Tibial artery (tissue), 4 donors: Measurements from ENCODE around the gene STIP1.
"Not testable (repeated sequence)": the region's sequence is repeated elsewhere in the genome, so short reads cannot be mapped to it uniquely, and the experiment has no call there.

Experiments
- DNase-seq, 2 donors: peaks; one replicate each; pipeline ENCODE4 v3.0.0-alpha.2; 2019
- H3K27ac ChIP-seq, 2 donors: fragments of 200-600 bp; sonication (generic) in 1 of 2; 1 replicate in 1 of 2; 2 replicates in 1 of 2; pipeline ENCODE4 v1.5.1; 2018 to 2019; ENCODE audit warnings: mild to moderate bottlenecking in 1 of 2
- H3K27me3 ChIP-seq, 2 donors: fragments of 200-600 bp; sonication (generic) in 1 of 2; one replicate each; pipeline versions ENCODE4 v1.5.1 to v1.6.0; 2016 to 2019
- H3K36me3 ChIP-seq, 3 donors: fragments of 200-600 bp; sonication (generic) in 2 of 3; one replicate each; pipeline ENCODE4 v1.5.1; 2016 to 2019; ENCODE audit warnings: mild to moderate bottlenecking in 2 of 3
- H3K4me1 ChIP-seq, 4 donors: fragments of 200-600 bp; sonication (generic) in 2 of 4; 1 replicate in 3 of 4; 2 replicates in 1 of 4; pipeline ENCODE4 v1.5.1; 2016 to 2019
- H3K4me3 ChIP-seq, 2 donors: fragments of 200-600 bp; sonication (generic) in 1 of 2; 1 replicate in 1 of 2; 2 replicates in 1 of 2; pipeline ENCODE4 v1.5.1; 2018 to 2019; ENCODE audit warnings: mild to moderate bottlenecking in 2 of 2
- H3K9me3 ChIP-seq, 3 donors: fragments of 200-600 bp; sonication (generic) in 1 of 3; one replicate each; pipeline ENCODE4 v1.5.1; 2016 to 2019
- intact Hi-C: fragments of 100-400 bp; cut with DNase I; formaldehyde crosslinking; loops from one replicate; pipeline ENCODE4 v1.15.0; 2023; ENCODE audit warnings: low total_unique reads
- TF ChIP-seq, protein P1 (sequence below), 2 experiments: fragments of 200-600 bp in 1 of 2; fragments of 450-650 bp in 1 of 2; IDR thresholded peaks; one replicate each; pipeline ENCODE4 v1.5.1; 2017 to 2019; ENCODE audit warnings: antibody characterized with exemption in 2 of 2, mild to moderate bottlenecking in 1 of 2, moderate library complexity in 1 of 2

STIP1 gene

DNA sequence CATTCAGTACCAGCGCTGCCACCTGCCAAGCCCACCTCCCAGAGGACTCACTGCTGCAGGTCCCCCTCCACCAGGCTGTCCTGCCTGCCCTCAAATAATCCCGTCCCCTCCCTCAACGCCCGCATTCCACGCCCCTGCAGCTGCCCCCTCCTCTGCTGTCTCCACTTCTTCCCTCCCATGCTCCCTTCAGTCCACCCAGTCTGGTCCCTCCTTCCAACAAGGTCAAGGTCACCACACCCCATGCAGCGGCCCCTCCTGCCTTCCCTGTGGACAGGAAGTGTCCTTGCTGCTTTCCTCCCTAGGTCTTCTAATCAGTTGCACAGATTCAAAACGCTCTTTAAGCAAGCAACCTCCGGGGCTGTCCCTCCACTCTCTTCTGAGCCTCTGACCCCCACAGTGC, 32.2 kb upstream of the STIP1 start:
- Histone ChIP-seq H3K4me1 (peaks cover 0 to 7% (median 2%) of the 10 kb centered on the region in 4 donors), H3K4me3 (no peak overlapping the region), H3K36me3 (peaks cover 0 to 15% (median 0%) of the 10 kb centered on the region in 3 donors), H3K27me3 (no peaks in the 10 kb centered on the region), H3K9me3 (no peaks in the 10 kb centered on the region), H3K27ac (no peak overlapping the region)
- DNase-seq, result no peak
- TF ChIP-seq, protein P1, sequence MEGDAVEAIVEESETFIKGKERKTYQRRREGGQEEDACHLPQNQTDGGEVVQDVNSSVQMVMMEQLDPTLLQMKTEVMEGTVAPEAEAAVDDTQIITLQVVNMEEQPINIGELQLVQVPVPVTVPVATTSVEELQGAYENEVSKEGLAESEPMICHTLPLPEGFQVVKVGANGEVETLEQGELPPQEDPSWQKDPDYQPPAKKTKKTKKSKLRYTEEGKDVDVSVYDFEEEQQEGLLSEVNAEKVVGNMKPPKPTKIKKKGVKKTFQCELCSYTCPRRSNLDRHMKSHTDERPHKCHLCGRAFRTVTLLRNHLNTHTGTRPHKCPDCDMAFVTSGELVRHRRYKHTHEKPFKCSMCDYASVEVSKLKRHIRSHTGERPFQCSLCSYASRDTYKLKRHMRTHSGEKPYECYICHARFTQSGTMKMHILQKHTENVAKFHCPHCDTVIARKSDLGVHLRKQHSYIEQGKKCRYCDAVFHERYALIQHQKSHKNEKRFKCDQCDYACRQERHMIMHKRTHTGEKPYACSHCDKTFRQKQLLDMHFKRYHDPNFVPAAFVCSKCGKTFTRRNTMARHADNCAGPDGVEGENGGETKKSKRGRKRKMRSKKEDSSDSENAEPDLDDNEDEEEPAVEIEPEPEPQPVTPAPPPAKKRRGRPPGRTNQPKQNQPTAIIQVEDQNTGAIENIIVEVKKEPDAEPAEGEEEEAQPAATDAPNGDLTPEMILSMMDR (IDR thresholded peaks at IDR 0.05), result no peak
- intact Hi-C loops, result loop anchor here (10.0 kb wide), 1 partner anchor 319 kb away; the partner anchor contains the start of gene MARK2

DNA sequence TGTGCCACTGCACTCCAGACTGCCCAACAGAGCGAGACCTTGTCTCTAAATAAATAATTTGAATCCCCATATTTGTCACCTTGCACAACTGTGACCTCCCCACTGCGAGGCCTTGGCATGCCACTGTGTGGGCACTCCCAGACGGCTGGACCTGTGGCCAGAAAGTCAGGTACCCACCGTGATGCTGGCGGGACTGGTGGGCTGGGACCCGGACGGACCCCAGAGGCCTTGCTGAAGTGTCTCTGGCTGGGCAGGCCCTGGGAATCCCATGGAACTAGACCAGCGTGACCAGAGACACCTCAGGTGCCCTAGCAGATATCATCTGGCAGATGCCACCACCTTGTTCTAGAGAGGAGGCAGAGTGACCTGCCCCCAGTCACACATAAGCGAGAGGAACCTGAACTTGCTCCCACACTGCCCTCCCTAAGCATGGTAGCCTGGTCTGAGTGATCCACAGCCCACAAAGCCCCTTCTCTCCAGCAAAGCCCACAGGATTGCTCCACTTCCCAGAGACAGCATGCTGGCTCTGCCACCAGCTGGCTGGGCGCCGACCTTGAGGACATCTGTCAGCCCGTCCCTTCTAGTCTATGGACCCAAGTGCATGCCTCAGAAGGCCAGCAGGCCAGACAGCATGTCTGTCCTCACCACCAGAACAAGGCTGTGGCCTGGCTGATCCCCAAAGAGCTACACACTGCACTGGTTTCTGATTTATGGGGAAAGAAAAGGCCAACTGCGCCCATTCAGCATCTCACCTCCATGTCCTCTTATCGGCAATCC, 29.5 kb upstream of the STIP1 start:
- DNase-seq, result no peak
- Histone ChIP-seq H3K9me3 (no peaks in the 10 kb centered on the region), H3K27me3 (no peaks in the 10 kb centered on the region), H3K36me3 (no peaks in the 10 kb centered on the region), H3K27ac (no peak overlapping the region), H3K4me1 (peaks cover 0 to 7% (median 2%) of the 10 kb centered on the region in 4 donors), H3K4me3 (no peak overlapping the region)
- TF ChIP-seq, protein P1 (IDR thresholded peaks at IDR 0.05), result no peak
- intact Hi-C loops, result loop anchor here (10.0 kb wide), 1 partner anchor 322 kb away; the partner anchor contains the start of gene MARK2

DNA sequence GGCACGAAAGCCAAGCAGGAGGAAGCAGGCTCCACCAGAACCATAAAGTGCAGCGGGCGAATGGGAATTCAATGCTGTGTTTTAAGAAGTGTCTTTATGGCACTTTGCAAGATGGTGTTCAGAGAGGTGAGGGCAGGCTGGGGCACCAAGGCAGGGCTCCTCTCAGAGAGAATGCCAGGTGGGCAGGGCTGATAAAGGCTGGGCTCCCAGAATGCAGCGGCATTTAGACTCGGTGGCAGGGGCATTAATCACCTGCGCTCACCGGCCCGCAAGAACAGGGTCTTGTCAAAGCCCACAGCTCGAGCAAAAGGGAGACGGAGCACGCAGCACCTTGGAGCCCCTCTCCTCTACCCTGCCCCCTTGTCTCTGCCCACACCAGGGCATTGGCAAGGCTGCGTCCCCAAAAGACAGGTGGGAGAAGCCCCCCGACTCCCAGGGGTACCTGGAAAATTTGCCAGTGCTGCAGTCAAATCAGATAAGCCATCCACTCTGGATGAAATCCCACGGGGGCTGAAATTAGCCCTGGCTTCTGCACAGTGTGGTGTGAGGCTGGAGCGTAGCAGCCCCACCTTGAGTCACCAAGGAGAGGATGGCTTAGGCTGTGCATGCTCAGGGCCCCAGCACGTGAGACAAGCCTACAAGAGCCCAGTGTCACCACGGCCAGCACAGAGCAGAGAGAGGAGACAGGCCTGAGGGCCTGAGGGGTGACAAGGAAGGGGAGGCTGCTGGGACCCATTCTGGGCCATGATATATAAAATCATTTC, 28.2 kb upstream of the STIP1 start:
- intact Hi-C loops, result loop anchor here (10.0 kb wide), 1 partner anchor 323 kb away; the partner anchor contains the start of gene MARK2
- Histone ChIP-seq H3K9me3 (no peaks in the 10 kb centered on the region), H3K4me3 (no peak overlapping the region), H3K27me3 (no peaks in the 10 kb centered on the region), H3K4me1 (peaks cover 0 to 4% (median under 1%) of the 10 kb centered on the region in 4 donors), H3K27ac (no peak overlapping the region), H3K36me3 (no peaks in the 10 kb centered on the region)
- DNase-seq, result no peak
- TF ChIP-seq, protein P1 (IDR thresholded peaks at IDR 0.05), result no peak

DNA sequence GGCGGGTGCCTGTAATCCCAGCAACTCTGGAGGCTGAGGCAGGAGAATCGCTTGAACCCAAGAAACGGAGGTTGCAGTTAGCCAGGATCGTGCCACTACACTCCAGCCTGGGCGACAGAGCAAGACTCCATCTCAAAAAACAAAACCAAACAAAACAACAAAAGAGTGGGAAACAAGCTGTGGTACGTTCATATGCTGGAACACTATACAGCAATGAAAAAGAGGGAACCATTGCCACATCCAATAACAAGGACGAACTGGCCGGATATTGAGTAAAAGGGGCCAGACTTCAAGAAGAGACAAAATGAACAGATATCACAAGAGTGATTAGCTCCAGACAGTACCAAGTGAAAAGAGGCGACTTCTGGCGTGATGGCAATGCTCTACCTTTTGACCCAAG, 24.9 kb upstream of the STIP1 start:
- TF ChIP-seq, protein P1 (IDR thresholded peaks at IDR 0.05), result no peak
- H3K4me3 ChIP-seq, result no peak overlapping the region
- no peak overlapping the region for H3K27ac ChIP-seq
- H3K36me3 ChIP-seq, result no peaks in the 10 kb centered on the region
- DNase-seq, result no peak
- H3K4me1 ChIP-seq, result peaks cover 0 to 16% (median 12%) of the 10 kb centered on the region in 4 donors
- no peaks in the 10 kb centered on the region for H3K9me3 ChIP-seq
- H3K27me3 ChIP-seq, result no peaks in the 10 kb centered on the region
- intact Hi-C loops, result no loop called here

DNA sequence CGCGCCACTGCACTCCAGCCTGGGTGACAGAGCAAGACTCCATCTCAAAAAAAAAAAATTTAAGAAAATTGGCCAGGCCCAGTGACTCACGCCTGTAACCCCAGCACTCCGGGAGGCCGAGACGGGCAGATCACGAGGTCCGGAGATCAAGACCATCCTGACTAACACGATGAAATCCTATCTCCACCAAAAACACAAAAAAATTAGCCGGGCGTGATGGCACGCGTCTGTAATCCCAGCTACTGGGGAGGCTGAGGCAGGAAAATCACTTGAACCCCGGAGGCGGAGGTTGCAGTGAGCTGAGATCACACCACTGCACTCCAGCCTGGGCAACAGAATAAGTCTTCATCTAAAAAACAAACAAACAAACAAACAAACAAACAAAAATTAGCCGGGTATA, 23.2 kb upstream of the STIP1 start:
- H3K9me3 ChIP-seq, H3K27me3 ChIP-seq, H3K27ac ChIP-seq, intact Hi-C loops, DNase-seq, H3K36me3 ChIP-seq, H3K4me3 ChIP-seq: not testable (repeated sequence)
- H3K4me1 ChIP-seq, result peaks cover 0 to 26% (median 16%) of the 10 kb centered on the region in 4 donors

DNA sequence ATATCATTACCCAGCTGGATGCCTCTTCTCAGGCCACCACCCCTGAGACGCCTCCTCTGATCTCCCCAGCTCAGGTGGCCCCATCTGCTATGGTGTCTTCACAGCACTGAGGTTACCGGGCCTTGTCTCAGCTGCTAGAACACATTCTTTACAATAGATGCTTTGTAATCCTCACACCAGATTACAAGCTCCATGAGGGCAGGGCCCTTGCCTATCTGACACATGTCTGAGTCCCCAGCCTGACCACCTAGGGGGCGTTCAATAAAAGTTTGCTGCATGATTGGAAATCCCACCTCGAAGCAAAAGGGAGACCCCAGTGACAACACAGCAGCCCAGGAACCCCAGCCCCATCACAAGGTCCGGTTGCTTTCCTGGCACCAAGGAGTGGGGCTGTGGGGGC, 22.0 kb upstream of the STIP1 start:
- TF ChIP-seq, protein P1 (IDR thresholded peaks at IDR 0.05), result no peak
- intact Hi-C loops, result no loop called here
- H3K27ac ChIP-seq, result no peak overlapping the region
- no peaks in the 10 kb centered on the region for H3K27me3 ChIP-seq
- no peaks in the 10 kb centered on the region for H3K9me3 ChIP-seq
- peaks cover 0 to 26% (median 16%) of the 10 kb centered on the region in 4 donors for H3K4me1 ChIP-seq
- no peaks in the 10 kb centered on the region for H3K36me3 ChIP-seq
- DNase-seq, result no peak
- no peak overlapping the region for H3K4me3 ChIP-seq
